ENCODE results near the gene OR2W1. TPM values are rescaled to one million over a fixed set of nuclear protein-coding genes. Genes with fewer than 3 reads are reported as not detected.

Gene OR2W1
- total RNA-seq, 1 experiment from 2014 or later: not detected

- H3K4me1 Mint-ChIP-seq: peaks cover 0 to 2% of the 10 kb centered on the region in 2 experiments; a peak in 2 of 4 replicates
- no peak overlapping the region for H2BK15ac ChIP-seq (ENCODE audit: low read depth, low read length)
- H3K27me3 ChIP-seq (ENCODE audit: insufficient read depth, low read length): no peaks in the 10 kb centered on the region
- H3K9me3 ChIP-seq (ENCODE audit: control insufficient read depth, low read depth, low read length): no peaks in the 10 kb centered on the region
- no peak overlapping the region for H4K5ac ChIP-seq (ENCODE audit: insufficient read length, low read depth, low read length)
- no peaks in the 10 kb centered on the region for H3K79me2 ChIP-seq (ENCODE audit: insufficient read depth, low read length)
- H3K27ac Mint-ChIP-seq: no peak overlapping the region
- WGBS (ENCODE audit: extremely low coverage, insufficient read length, low lambda C conversion rate): no CpG with 5 or more reads among the region's 2 CpGs
- no peaks in the 10 kb centered on the region for H3K79me1 ChIP-seq (ENCODE audit: insufficient read depth, low read depth, low read length, poor library complexity, severe bottlenecking)
- no peaks in the 10 kb centered on the region for H4K20me1 ChIP-seq (ENCODE audit: control insufficient read depth, insufficient read depth, insufficient read length)
- no peak overlapping the region for H2BK20ac ChIP-seq (ENCODE audit: low read depth, low read length, poor library complexity, severe bottlenecking)
- H2AFZ ChIP-seq (ENCODE audit: low read length): no peak overlapping the region
- H3K18ac ChIP-seq (ENCODE audit: insufficient read length, low read depth, low read length): no peak overlapping the region
- H2BK120ac ChIP-seq (ENCODE audit: low read depth, low read length, poor library complexity, severe bottlenecking): no peak overlapping the region
- H2BK5ac ChIP-seq (ENCODE audit: insufficient read length, low read length): no peak overlapping the region
- H3K4me2 ChIP-seq (ENCODE audit: insufficient read depth, insufficient read length, low read length): no peak overlapping the region
- H3T11ph ChIP-seq (ENCODE audit: low read length): no peak overlapping the region
- no peak overlapping the region for H3K9ac ChIP-seq (ENCODE audit: extremely low read depth, insufficient read length, low read length)
- H2AK5ac ChIP-seq (ENCODE audit: insufficient read length, low read length): no peak overlapping the region
- no peak overlapping the region for H2BK12ac ChIP-seq (ENCODE audit: insufficient read length, low read depth, low read length)
- H3K4ac ChIP-seq (ENCODE audit: low read depth, low read length): no peak overlapping the region
- H3K4me3 Mint-ChIP-seq: no peak overlapping the region
- H3K14ac ChIP-seq (ENCODE audit: insufficient read depth, low read length): no peak overlapping the region
- H3K27ac ChIP-seq (ENCODE audit: insufficient read length, low read depth, low read length): no peak overlapping the region
- no peak overlapping the region for H4K8ac ChIP-seq (replicated peaks; ENCODE audit: insufficient read length, low read depth, low read length)
- DNase-seq: no peak
- H3K23me2 ChIP-seq (ENCODE audit: insufficient read length, low read depth, low read length, poor library complexity, severe bottlenecking): peaks cover 4% of the 10 kb centered on the region
- TF ChIP-seq, protein P1, sequence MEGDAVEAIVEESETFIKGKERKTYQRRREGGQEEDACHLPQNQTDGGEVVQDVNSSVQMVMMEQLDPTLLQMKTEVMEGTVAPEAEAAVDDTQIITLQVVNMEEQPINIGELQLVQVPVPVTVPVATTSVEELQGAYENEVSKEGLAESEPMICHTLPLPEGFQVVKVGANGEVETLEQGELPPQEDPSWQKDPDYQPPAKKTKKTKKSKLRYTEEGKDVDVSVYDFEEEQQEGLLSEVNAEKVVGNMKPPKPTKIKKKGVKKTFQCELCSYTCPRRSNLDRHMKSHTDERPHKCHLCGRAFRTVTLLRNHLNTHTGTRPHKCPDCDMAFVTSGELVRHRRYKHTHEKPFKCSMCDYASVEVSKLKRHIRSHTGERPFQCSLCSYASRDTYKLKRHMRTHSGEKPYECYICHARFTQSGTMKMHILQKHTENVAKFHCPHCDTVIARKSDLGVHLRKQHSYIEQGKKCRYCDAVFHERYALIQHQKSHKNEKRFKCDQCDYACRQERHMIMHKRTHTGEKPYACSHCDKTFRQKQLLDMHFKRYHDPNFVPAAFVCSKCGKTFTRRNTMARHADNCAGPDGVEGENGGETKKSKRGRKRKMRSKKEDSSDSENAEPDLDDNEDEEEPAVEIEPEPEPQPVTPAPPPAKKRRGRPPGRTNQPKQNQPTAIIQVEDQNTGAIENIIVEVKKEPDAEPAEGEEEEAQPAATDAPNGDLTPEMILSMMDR (conservative IDR thresholded peaks at IDR 0.05): no peak
- no peak overlapping the region for H3K56ac ChIP-seq (ENCODE audit: insufficient read length, low read depth, low read length)
- peaks cover 5% of the 10 kb centered on the region for H3K27me3 Mint-ChIP-seq (ENCODE audit: low read depth)
- no peak overlapping the region for H4K91ac ChIP-seq (ENCODE audit: insufficient read length, low read depth, low read length)
- H3K36me3 Mint-ChIP-seq (ENCODE audit: insufficient read depth in 1 of 3, low read depth in 3 of 3): no peaks in the 10 kb centered on the region
- no peaks in the 10 kb centered on the region for H3K9me3 Mint-ChIP-seq
- H3K23ac ChIP-seq (ENCODE audit: insufficient read length, low read depth, low read length): no peak overlapping the region
- no peaks in the 10 kb centered on the region; the same call in 1 of the 2 replicates for H3K4me1 ChIP-seq (ENCODE audit: insufficient read depth, low read length)
These were observed 23.5 kb downstream of the OR2W1 start for GRCh38 chr6:29021434-29021833.
